HEK293 (cell line): Measurements from ENCODE around the gene TADA1.

Experiments
- EGR2 ChIP-seq: fragments of 450-650 bp; formaldehyde crosslinking; IDR thresholded peaks from 2 replicates; pipeline ENCODE4 v1.5.1; 2016; ENCODE audit warnings: low read depth, missing biosample characterization, missing genetic modification characterization
- GLI2 ChIP-seq: fragments of 450-650 bp; formaldehyde crosslinking; IDR thresholded peaks from 2 replicates; pipeline ENCODE4; 2017; ENCODE audit warnings: missing biosample characterization, missing genetic modification characterization, low read depth, borderline replicate concordance
- REPIN1 ChIP-seq: fragments of 450-650 bp; formaldehyde crosslinking; IDR thresholded peaks from 2 replicates; pipeline ENCODE4 v1.5.1; 2017; ENCODE audit warnings: missing biosample characterization, missing genetic modification characterization, low read depth
- WT1 ChIP-seq: fragments of 450-650 bp; formaldehyde crosslinking; IDR thresholded peaks from 2 replicates; pipeline ENCODE4 v1.5.1; 2016; ENCODE audit warnings: missing biosample characterization, missing genetic modification characterization
- YY2 ChIP-seq: fragments of 450-650 bp; formaldehyde crosslinking; IDR thresholded peaks from 2 replicates; pipeline ENCODE4 v1.5.1; 2016; ENCODE audit warnings: missing biosample characterization, missing genetic modification characterization
- ZBTB8A ChIP-seq: fragments of 450-650 bp; formaldehyde crosslinking; IDR thresholded peaks from 2 replicates; pipeline ENCODE4 v1.5.1; 2016; ENCODE audit warnings: missing biosample characterization, missing genetic modification characterization
- ZEB2 ChIP-seq: fragments of 450-650 bp; formaldehyde crosslinking; IDR thresholded peaks from 2 replicates; pipeline ENCODE4 v1.5.1; 2016; ENCODE audit warnings: missing biosample characterization, missing genetic modification characterization
- ZFP37 ChIP-seq: fragments of 450-650 bp; formaldehyde crosslinking; IDR thresholded peaks from 2 replicates; pipeline ENCODE4 v1.5.1; 2016; ENCODE audit warnings: missing biosample characterization, missing genetic modification characterization
- ZNF133 ChIP-seq: fragments of 450-650 bp; formaldehyde crosslinking; IDR thresholded peaks from 2 replicates; pipeline ENCODE4 v1.5.1; 2016; ENCODE audit warnings: missing biosample characterization, missing genetic modification characterization
- ZNF155 ChIP-seq: fragments of 450-650 bp; formaldehyde crosslinking; IDR thresholded peaks from 2 replicates; pipeline ENCODE4 v1.5.1; 2016; ENCODE audit warnings: missing biosample characterization, missing genetic modification characterization
- ZNF311 ChIP-seq: fragments of 450-650 bp; formaldehyde crosslinking; IDR thresholded peaks from 2 replicates; pipeline ENCODE4 v1.5.1; 2017; ENCODE audit warnings: missing biosample characterization, missing genetic modification characterization, borderline replicate concordance
- ZNF350 ChIP-seq: fragments of 450-650 bp; formaldehyde crosslinking; IDR thresholded peaks from 2 replicates; pipeline ENCODE4 v1.5.0; 2017; ENCODE audit warnings: missing biosample characterization, mild to moderate bottlenecking, missing genetic modification characterization
- ZNF404 ChIP-seq: fragments of 450-650 bp; formaldehyde crosslinking; IDR thresholded peaks from 2 replicates; pipeline ENCODE4 v1.5.1; 2017; ENCODE audit warnings: missing biosample characterization, missing genetic modification characterization
- ZNF501 ChIP-seq: fragments of 450-650 bp; formaldehyde crosslinking; IDR thresholded peaks from 2 replicates; pipeline ENCODE4 v1.5.1; 2016; ENCODE audit warnings: missing biosample characterization, missing genetic modification characterization
- ZNF510 ChIP-seq: fragments of 450-650 bp; formaldehyde crosslinking; IDR thresholded peaks from 2 replicates; pipeline ENCODE4 v1.5.1; 2018; ENCODE audit warnings: mild to moderate bottlenecking, missing genetic modification characterization, missing biosample characterization; ENCODE audit not compliant: insufficient replicate concordance
- ZNF549 ChIP-seq: fragments of 450-650 bp; IDR thresholded peaks from 2 replicates; pipeline ENCODE4 v1.5.1; 2018; ENCODE audit warnings: missing biosample characterization, missing genetic modification characterization, mild to moderate bottlenecking, inconsistent platforms, moderate library complexity
- ZNF600 ChIP-seq: fragments of 450-650 bp; formaldehyde crosslinking; IDR thresholded peaks from 2 replicates; pipeline ENCODE4 v1.5.1; 2016; ENCODE audit warnings: missing biosample characterization, missing genetic modification characterization
- ZNF610 ChIP-seq: fragments of 450-650 bp; formaldehyde crosslinking; IDR thresholded peaks from 2 replicates; pipeline ENCODE4 v1.5.1; 2016; ENCODE audit warnings: missing biosample characterization, missing genetic modification characterization, borderline replicate concordance
- ZNF621 ChIP-seq: fragments of 450-650 bp; formaldehyde crosslinking; IDR thresholded peaks from 2 replicates; pipeline ENCODE4 v1.5.1; 2017; ENCODE audit warnings: missing biosample characterization, missing genetic modification characterization
- ZNF768 ChIP-seq: fragments of 450-650 bp; formaldehyde crosslinking; IDR thresholded peaks from 2 replicates; pipeline ENCODE4 v1.5.1; 2018; ENCODE audit warnings: missing biosample characterization, mild to moderate bottlenecking, missing genetic modification characterization
- ZNF785 ChIP-seq: fragments of 450-650 bp; formaldehyde crosslinking; IDR thresholded peaks from 2 replicates; pipeline ENCODE4 v1.5.1; 2016; ENCODE audit warnings: missing biosample characterization, missing genetic modification characterization
- ZNF792 ChIP-seq: fragments of 450-650 bp; formaldehyde crosslinking; IDR thresholded peaks from 2 replicates; pipeline ENCODE4 v1.5.1; 2016; ENCODE audit warnings: missing biosample characterization, missing genetic modification characterization
- ZNF837 ChIP-seq: fragments of 450-650 bp; formaldehyde crosslinking; IDR thresholded peaks from 2 replicates; pipeline ENCODE4 v1.5.1; 2016; ENCODE audit warnings: missing biosample characterization, missing genetic modification characterization
- ZSCAN16 ChIP-seq: fragments of 450-650 bp; formaldehyde crosslinking; IDR thresholded peaks from 2 replicates; pipeline ENCODE4 v1.5.1; 2016; ENCODE audit warnings: missing biosample characterization, missing genetic modification characterization
- TF ChIP-seq, protein P1 (sequence below): sonication (generic); formaldehyde crosslinking; IDR thresholded peaks from 2 replicates; pipeline ENCODE4 v1.8.1; 2022; ENCODE audit warnings: mild to moderate bottlenecking, moderate library complexity, missing genetic modification reagents
- TF ChIP-seq, protein P2 (sequence below): fragments of 450-650 bp; formaldehyde crosslinking; IDR thresholded peaks from 2 replicates; pipeline ENCODE4 v1.5.1; 2016; ENCODE audit warnings: missing biosample characterization, missing genetic modification characterization
- TF ChIP-seq, protein P3 (sequence below): fragments of 450-650 bp; formaldehyde crosslinking; IDR thresholded peaks from 2 replicates; pipeline ENCODE4 v1.5.1; 2017; ENCODE audit warnings: missing biosample characterization, missing genetic modification characterization
- TF ChIP-seq, protein P4 (sequence below): fragments of 450-650 bp; formaldehyde crosslinking; IDR thresholded peaks from 2 replicates; pipeline ENCODE4 v1.5.1; 2016; ENCODE audit warnings: missing biosample characterization, missing genetic modification characterization, low read depth
- TF ChIP-seq, protein P5 (sequence below): fragments of 450-650 bp; formaldehyde crosslinking; IDR thresholded peaks from 2 replicates; pipeline ENCODE4 v1.5.1; 2017; ENCODE audit warnings: missing biosample characterization, missing genetic modification characterization
- TF ChIP-seq, protein P6 (sequence below): fragments of 450-650 bp; formaldehyde crosslinking; IDR thresholded peaks from 2 replicates; pipeline ENCODE4 v1.5.1; 2017; ENCODE audit warnings: missing biosample characterization, mild to moderate bottlenecking, missing genetic modification characterization, moderate library complexity

Gene TADA1

DNA sequence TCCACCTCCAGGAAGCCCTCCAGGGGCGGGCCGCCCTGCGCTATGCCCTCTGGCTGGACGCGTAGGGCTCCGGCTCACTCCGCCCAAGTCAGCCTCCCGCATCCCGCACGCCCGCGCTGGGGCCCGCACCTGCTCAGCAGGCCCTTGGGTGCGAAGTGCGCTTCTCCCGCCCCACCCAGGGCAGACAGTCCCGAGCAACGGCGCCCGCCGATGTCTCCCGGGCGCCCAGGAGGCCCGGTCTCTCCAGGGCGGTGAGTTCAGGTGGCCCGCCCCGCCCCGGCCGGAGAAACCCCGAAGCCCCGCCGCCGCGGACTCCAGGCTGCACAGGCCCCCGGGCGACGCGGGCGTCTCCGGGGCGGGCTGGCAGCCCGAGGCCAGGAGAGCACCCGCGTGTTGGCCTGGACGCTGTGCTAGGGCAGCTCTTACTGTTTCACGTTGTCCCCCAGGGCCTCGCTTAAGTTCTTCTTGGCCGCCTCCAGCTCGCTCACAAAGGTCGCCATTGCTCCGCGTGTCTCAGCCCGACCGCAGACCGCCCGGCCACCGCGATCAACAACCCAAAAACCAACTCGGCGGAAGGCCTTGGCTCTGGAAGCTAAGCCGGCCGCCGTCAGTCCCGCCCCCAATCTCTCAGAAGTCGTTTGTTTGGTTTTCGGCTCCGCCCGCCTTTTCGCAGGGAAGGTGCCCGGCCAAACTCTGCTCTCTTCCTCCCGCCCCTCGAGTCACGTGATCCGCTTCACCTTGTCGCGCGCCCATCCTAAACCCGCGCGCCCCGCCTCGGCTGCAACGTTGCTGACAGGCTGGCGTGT is at the start of gene TADA1 (continued):
- TF ChIP-seq, protein P1, sequence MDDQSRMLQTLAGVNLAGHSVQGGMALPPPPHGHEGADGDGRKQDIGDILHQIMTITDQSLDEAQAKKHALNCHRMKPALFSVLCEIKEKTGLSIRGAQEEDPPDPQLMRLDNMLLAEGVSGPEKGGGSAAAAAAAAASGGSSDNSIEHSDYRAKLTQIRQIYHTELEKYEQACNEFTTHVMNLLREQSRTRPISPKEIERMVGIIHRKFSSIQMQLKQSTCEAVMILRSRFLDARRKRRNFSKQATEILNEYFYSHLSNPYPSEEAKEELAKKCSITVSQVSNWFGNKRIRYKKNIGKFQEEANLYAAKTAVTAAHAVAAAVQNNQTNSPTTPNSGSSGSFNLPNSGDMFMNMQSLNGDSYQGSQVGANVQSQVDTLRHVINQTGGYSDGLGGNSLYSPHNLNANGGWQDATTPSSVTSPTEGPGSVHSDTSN (CRISPR knock-in tag): no peak; the same call in 1 of the 2 replicates
- no peak for TF ChIP-seq GLI2 (tag by site-specific recombination)
- 0 out of 2 replicates have a peak, but pooled peaks have one; percentile 16 for TF ChIP-seq ZNF785 (tag by site-specific recombination)
- peak; percentile 52; the same call in 1 of the 2 replicates for TF ChIP-seq ZNF610 (tag by site-specific recombination)
- TF ChIP-seq ZNF621: no peak
- TF ChIP-seq EGR2 (tag by site-specific recombination): peak; percentile 62
- TF ChIP-seq ZSCAN16 (tag by site-specific recombination): no peak
- TF ChIP-seq ZNF155 (tag by site-specific recombination): no peak
- TF ChIP-seq ZEB2: peak; percentile 94
- TF ChIP-seq, protein P2, sequence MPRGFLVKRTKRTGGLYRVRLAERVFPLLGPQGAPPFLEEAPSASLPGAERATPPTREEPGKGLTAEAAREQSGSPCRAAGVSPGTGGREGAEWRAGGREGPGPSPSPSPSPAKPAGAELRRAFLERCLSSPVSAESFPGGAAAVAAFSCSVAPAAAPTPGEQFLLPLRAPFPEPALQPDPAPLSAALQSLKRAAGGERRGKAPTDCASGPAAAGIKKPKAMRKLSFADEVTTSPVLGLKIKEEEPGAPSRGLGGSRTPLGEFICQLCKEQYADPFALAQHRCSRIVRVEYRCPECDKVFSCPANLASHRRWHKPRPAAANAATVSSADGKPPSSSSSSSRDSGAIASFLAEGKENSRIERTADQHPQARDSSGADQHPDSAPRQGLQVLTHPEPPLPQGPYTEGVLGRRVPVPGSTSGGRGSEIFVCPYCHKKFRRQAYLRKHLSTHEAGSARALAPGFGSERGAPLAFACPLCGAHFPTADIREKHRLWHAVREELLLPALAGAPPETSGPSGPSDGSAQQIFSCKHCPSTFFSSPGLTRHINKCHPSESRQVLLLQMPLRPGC (tag by site-specific recombination): peak; percentile 61; the same call in 1 of the 2 replicates
- no peak for TF ChIP-seq ZNF600
- TF ChIP-seq ZNF768: no peak
- TF ChIP-seq WT1 (tag by site-specific recombination): no peak
- no peak for TF ChIP-seq ZNF837 (tag by site-specific recombination)
- peak; percentile 87 for TF ChIP-seq ZNF501 (tag by site-specific recombination)
- TF ChIP-seq ZNF404: no peak
- no peak for TF ChIP-seq ZNF510 (tag by site-specific recombination)
- TF ChIP-seq, protein P3, sequence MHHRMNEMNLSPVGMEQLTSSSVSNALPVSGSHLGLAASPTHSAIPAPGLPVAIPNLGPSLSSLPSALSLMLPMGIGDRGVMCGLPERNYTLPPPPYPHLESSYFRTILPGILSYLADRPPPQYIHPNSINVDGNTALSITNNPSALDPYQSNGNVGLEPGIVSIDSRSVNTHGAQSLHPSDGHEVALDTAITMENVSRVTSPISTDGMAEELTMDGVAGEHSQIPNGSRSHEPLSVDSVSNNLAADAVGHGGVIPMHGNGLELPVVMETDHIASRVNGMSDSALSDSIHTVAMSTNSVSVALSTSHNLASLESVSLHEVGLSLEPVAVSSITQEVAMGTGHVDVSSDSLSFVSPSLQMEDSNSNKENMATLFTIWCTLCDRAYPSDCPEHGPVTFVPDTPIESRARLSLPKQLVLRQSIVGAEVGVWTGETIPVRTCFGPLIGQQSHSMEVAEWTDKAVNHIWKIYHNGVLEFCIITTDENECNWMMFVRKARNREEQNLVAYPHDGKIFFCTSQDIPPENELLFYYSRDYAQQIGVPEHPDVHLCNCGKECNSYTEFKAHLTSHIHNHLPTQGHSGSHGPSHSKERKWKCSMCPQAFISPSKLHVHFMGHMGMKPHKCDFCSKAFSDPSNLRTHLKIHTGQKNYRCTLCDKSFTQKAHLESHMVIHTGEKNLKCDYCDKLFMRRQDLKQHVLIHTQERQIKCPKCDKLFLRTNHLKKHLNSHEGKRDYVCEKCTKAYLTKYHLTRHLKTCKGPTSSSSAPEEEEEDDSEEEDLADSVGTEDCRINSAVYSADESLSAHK (tag by site-specific recombination): peak; percentile 38; the same call in 1 of the 2 replicates
- TF ChIP-seq REPIN1: no peak
- peak; percentile 96 for TF ChIP-seq ZBTB8A
- no peak for TF ChIP-seq ZNF311
- no peak for TF ChIP-seq ZNF549 (tag by site-specific recombination)
- no peak for TF ChIP-seq ZNF792
- no peak for TF ChIP-seq ZNF350 (tag by site-specific recombination)
- TF ChIP-seq YY2 (tag by site-specific recombination): peak; percentile 91
- TF ChIP-seq ZFP37: no peak
- TF ChIP-seq, protein P4, sequence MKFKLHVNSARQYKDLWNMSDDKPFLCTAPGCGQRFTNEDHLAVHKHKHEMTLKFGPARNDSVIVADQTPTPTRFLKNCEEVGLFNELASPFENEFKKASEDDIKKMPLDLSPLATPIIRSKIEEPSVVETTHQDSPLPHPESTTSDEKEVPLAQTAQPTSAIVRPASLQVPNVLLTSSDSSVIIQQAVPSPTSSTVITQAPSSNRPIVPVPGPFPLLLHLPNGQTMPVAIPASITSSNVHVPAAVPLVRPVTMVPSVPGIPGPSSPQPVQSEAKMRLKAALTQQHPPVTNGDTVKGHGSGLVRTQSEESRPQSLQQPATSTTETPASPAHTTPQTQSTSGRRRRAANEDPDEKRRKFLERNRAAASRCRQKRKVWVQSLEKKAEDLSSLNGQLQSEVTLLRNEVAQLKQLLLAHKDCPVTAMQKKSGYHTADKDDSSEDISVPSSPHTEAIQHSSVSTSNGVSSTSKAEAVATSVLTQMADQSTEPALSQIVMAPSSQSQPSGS (tag by site-specific recombination): no peak
- TF ChIP-seq, protein P5, sequence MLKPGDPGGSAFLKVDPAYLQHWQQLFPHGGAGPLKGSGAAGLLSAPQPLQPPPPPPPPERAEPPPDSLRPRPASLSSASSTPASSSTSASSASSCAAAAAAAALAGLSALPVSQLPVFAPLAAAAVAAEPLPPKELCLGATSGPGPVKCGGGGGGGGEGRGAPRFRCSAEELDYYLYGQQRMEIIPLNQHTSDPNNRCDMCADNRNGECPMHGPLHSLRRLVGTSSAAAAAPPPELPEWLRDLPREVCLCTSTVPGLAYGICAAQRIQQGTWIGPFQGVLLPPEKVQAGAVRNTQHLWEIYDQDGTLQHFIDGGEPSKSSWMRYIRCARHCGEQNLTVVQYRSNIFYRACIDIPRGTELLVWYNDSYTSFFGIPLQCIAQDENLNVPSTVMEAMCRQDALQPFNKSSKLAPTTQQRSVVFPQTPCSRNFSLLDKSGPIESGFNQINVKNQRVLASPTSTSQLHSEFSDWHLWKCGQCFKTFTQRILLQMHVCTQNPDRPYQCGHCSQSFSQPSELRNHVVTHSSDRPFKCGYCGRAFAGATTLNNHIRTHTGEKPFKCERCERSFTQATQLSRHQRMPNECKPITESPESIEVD: no peak
- no peak for TF ChIP-seq ZNF133 (tag by site-specific recombination)
- TF ChIP-seq, protein P6, sequence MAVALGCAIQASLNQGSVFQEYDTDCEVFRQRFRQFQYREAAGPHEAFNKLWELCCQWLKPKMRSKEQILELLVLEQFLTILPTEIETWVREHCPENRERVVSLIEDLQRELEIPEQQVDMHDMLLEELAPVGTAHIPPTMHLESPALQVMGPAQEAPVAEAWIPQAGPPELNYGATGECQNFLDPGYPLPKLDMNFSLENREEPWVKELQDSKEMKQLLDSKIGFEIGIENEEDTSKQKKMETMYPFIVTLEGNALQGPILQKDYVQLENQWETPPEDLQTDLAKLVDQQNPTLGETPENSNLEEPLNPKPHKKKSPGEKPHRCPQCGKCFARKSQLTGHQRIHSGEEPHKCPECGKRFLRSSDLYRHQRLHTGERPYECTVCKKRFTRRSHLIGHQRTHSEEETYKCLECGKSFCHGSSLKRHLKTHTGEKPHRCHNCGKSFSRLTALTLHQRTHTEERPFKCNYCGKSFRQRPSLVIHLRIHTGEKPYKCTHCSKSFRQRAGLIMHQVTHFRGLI (tag by site-specific recombination): peak; percentile 89
